GM12873 (cell line): Measurements from ENCODE around the gene NDUFS3.

Source experiments
- TF ChIP-seq, protein P1 (sequence below): IDR thresholded peaks from 2 replicates; pipeline ENCODE4 v1.5.1; 2012; ENCODE audit warnings: low read depth, mild to moderate bottlenecking, moderate library complexity, low read length, control low read depth; ENCODE audit not compliant: insufficient read depth; ENCODE audit errors: missing control alignments

Gene NDUFS3

DNA sequence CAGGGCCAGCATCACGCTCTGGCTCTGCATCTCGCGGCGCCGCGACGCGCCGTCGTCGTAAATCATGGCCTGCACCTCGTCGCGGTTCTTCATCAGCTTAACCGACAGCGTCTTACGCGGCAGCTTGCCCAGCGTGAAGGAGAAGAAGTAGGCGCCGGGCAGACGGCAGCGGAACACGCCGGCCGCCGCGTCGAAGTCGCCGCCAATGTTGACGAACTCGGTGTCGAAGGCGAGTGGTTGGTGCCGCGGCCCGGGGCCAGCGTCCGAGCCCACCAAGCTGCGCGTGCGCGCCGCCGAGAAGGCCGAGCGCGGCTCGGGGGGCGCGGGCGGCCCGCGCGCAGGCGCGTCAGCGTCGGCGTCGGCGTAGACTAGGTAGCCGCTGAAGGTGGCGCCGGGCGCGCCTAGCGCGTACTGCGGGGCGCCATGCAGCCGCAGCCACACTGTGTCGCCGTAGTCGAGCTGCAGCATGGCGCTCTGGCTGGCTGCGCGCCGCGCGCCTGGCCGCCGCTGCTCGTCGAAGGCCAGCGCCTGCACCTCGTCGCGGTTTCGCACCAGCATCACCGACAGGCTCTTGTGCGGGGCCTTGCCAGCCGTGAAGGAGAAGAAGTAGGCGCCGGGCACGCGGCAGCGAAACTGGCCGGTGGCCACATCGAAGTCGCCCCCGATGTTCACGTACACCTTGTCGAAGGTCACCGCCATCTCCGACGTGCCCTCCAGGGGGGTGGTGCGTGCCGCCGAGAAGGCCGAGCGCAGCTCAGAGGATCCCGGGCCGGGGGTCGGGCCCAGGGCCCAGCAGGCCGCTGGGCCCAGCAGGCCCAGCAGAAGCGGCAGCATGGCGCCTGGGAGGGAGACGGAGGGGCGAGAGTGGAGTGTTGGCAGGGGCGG is 11.3 kb downstream of the NDUFS3 start:
- TF ChIP-seq, protein P1, sequence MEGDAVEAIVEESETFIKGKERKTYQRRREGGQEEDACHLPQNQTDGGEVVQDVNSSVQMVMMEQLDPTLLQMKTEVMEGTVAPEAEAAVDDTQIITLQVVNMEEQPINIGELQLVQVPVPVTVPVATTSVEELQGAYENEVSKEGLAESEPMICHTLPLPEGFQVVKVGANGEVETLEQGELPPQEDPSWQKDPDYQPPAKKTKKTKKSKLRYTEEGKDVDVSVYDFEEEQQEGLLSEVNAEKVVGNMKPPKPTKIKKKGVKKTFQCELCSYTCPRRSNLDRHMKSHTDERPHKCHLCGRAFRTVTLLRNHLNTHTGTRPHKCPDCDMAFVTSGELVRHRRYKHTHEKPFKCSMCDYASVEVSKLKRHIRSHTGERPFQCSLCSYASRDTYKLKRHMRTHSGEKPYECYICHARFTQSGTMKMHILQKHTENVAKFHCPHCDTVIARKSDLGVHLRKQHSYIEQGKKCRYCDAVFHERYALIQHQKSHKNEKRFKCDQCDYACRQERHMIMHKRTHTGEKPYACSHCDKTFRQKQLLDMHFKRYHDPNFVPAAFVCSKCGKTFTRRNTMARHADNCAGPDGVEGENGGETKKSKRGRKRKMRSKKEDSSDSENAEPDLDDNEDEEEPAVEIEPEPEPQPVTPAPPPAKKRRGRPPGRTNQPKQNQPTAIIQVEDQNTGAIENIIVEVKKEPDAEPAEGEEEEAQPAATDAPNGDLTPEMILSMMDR, result no peak

DNA sequence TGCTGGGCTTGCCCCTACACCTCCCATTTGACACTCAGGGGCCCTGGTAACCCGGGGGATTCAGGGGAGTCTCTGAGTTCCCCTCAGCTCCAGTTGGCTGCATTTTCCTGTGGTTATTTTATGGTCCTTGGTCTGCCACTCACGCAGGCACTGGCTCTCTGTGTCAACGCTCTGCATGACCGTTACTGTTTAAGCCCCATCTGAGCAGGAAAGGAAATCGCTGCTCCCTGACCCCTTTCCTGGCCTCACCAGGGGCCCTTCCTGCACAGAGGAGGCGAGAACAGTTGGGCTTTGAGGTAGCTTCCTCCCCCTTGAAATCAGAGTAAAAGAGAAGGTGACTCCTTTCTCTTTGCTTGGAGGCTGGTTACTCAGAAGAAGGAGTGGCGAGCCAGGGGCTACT is 12.9 kb downstream of the NDUFS3 start:
- TF ChIP-seq, protein P1, result no peak

DNA sequence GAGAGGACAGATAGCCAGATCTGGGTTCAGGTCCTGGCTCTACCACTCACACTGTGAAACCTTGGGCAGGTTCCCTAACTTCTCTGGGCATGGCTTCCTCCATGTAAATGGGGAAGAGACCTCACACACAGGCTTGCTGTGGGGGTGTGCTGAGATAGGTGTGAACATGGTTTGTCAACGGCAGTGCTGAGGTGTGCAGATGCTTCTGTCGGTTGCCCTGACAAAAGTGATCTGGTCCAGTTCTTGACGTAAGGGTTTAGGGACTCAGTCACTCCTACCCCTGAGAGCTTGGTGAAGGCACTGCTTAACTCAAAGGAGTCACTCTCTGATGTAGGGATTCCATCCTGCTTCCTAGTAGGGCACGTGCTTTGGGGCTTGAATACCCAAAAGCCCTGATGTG is 13.4 kb downstream of the NDUFS3 start:
- TF ChIP-seq, protein P1, result no peak

DNA sequence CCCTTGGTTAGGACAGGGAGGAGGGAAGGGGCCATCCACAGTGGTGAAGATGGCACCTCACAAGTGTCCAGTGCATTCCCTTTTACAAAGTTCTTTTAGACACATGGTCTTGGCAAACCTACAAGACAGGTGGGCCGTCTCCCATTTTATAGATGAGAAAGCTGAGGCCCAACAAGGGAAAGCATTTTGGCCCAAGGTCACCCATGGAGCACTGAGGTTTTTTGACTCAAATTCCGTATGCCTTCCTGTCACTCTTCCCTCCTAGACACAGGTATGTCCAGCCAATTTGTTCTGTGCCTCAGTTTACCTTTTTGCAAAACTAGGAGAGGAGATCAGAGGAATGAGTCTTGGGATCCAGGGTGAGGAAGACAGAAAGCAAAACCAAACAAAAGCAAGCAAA is 14.1 kb downstream of the NDUFS3 start:
- TF ChIP-seq, protein P1, result no peak

DNA sequence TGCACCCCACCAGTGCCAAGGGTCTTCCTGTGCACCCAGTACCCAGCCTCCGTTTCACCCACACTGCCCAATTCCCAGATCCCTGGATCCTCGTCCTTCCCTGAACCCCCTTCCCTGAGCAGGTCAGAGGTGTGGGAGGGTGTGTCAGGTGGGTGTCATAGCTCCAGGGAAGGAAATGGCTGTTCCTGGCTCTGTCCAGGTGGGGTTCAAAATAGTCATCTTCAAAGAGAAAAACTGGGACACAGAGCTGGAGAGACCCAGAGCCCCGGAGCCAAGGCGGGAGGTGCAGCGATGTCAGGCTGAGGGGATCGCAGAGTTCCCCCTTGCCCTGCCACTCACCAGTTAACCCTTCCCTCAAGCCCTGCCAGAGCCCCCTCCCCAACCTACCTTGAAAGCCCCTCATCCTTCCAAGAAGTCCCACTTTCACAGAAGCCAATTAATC is 14.6 kb downstream of the NDUFS3 start:
- TF ChIP-seq, protein P1, result no peak

DNA sequence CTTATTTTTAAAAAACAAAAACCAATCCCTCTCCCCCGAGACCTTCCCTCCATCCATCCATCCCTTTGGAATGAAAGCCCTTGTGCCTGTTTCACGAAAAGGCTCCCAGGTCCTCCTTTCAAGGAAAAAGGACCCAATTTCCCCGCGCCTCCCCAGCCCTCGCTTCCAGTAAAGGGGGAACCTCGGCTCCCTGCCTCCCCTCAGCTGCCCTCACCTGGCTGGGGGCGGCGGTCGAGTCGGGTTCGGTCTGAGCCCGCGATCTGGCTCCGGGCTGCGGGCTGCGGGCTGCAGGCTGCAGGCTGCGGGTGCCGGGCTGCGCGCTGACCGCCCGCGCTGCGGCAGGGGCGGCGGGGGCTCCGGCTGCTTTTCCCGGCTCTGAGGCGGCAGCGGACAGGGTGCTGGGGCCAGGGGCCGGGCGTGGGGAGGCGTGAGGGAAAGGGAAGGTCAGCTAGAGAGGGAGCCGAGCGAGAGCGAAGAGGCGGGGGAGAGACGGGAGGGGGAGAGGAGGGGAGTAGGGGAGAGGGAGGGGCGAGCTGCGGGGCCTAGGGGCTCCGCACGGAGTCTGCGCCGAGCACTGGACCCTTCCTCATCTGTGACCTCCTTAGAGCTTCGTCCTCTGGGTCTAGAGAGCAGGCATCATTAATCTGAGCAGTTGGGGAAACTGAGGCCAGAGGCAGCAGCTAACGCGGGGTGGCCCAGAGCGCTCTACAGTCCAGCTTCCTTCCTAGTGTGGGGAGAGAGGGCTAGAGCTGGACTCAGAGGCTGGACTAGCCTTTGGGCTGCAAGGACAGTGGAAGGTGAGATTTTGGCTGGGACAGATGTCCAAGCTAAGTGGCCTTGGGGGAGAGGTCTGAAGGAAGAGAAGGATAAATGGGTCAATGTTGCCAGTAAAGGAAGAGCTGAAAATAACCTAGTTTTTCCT is 15.3 kb downstream of the NDUFS3 start, which contains the start of gene C1QTNF4:
TSS of gene C1QTNF4 (minus strand) at position 478 of the 922 bp plus-strand sequence. CDS start 3,601 bp downstream, outside the sequence.
- TF ChIP-seq, protein P1, result no peak

DNA sequence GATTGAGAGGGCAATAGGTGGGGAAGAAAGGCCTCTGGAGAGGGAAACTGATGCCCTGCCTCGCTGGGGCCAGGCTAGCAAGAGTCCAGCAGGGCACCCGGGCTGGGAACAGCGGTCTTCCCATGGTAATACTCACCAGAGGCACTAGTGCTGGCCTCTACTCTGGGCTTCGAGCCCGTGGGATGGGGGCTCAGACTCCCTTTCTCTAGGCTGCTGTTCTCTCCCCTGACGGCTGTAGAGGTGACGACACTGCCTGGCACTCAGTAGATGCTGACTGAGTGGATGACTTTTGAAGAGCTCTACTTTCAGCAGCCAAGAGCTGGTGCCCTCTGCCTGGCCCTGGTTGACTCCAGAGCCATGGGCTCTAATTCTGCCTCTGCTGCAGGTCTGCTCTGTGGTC is 16.2 kb downstream of the NDUFS3 start:
- TF ChIP-seq, protein P1, result no peak
